PC-9 (cell line): ENCODE data around the gene CLSTN1. TPM values are rescaled to one million over a fixed set of nuclear protein-coding genes. Genes with fewer than 3 reads are reported as not detected.

Source experiments
- BruUV-seq: library from RNA; stranded (reverse); fragments of 400-500 nt; replicated peaks from 2 replicates; lab custom pipeline; 2021; lab: Mats Ljungman, UMichigan
- CTCF ChIA-PET: fragments of 300-600 bp; sonication (Branson Sonifier 250); formaldehyde crosslinking; loops from one replicate; lab custom pipeline; 2022; ENCODE audit warnings: antibody characterized with exemption; lab: Charles Lee
- POLR2A ChIA-PET: fragments of 300-600 bp; sonication (Branson Sonifier 250); formaldehyde crosslinking; loops from one replicate; lab custom pipeline; 2022; ENCODE audit warnings: antibody characterized with exemption; ENCODE audit not compliant: unreplicated experiment; lab: Charles Lee
- DNase-seq, 2 experiments: peaks; one replicate each; pipeline versions ENCODE4 v3.0.0 to v3.0.0-alpha.2; 2015 to 2022; ENCODE audit warnings: mixed read lengths in 1 of 2
- H2AFZ ChIP-seq: fragments of 200-600 bp; sonication (generic); 2 replicates; pipeline ENCODE4 v1.8.1; 2017; ENCODE audit warnings: antibody characterized with exemption
- H3F3A ChIP-seq: fragments of 200-600 bp; sonication (generic); 2 replicates; pipeline ENCODE4 v1.8.1; 2017; ENCODE audit warnings: antibody characterized with exemption, mild to moderate bottlenecking, low read depth; ENCODE audit not compliant: insufficient read depth
- H3K27ac ChIP-seq: fragments of 200-600 bp; sonication (generic); 2 replicates; pipeline ENCODE4 v1.6.1; 2016; ENCODE audit warnings: mixed run types
- H3K27me3 ChIP-seq: fragments of 200-600 bp; sonication (generic); 2 replicates; pipeline ENCODE4 v1.6.1; 2016; ENCODE audit warnings: low read depth, mixed run types; ENCODE audit not compliant: insufficient read depth
- H3K36me3 ChIP-seq: fragments of 200-600 bp; sonication (generic); 2 replicates; pipeline ENCODE4 v1.6.1; 2016; ENCODE audit warnings: low read depth, mixed run types
- H3K4me1 ChIP-seq: fragments of 200-600 bp; sonication (generic); replicated peaks from 2 replicates; pipeline ENCODE4 v1.6.1; 2016; ENCODE audit warnings: mixed run types; ENCODE audit not compliant: insufficient read depth
- H3K4me2 ChIP-seq: fragments of 200-600 bp; sonication (generic); 2 replicates; pipeline ENCODE4 v1.6.1; 2017; ENCODE audit warnings: mixed run types
- H3K4me3 ChIP-seq: fragments of 200-600 bp; sonication (generic); 2 replicates; pipeline ENCODE4 v1.6.1; 2016; ENCODE audit warnings: mixed run types
- H3K79me2 ChIP-seq: fragments of 200-600 bp; sonication (generic); 2 replicates; pipeline ENCODE4 v1.6.1; 2017; ENCODE audit warnings: low read depth, mixed run types
- H3K9me2 ChIP-seq: fragments of 200-600 bp; sonication (generic); 2 replicates; pipeline ENCODE4 v1.8.1; 2017; ENCODE audit warnings: mild to moderate bottlenecking; ENCODE audit not compliant: insufficient read depth
- H3K9me3 ChIP-seq: fragments of 200-600 bp; sonication (generic); 2 replicates; pipeline ENCODE4 v1.8.1; 2016; ENCODE audit warnings: low read depth; ENCODE audit not compliant: insufficient read depth
- H4K20me1 ChIP-seq: fragments of 200-600 bp; sonication (generic); 2 replicates; pipeline ENCODE4 v1.8.1; 2017; ENCODE audit not compliant: insufficient read depth
- CTCF ChIP-seq: fragments of 200-600 bp; sonication (generic); conservative IDR thresholded peaks from 2 replicates; pipeline ENCODE4 v1.6.1; 2017; ENCODE audit warnings: mixed run types, antibody characterized with exemption, mild to moderate bottlenecking, moderate library complexity
- EZH2 ChIP-seq: fragments of 200-600 bp; sonication (generic); IDR thresholded peaks from 2 replicates; pipeline ENCODE4 v1.8.0; 2017; ENCODE audit warnings: antibody characterized with exemption, low read depth
- intact Hi-C: fragments of 100-400 bp; cut with micrococcal nuclease; formaldehyde crosslinking; loops from one replicate; pipeline ENCODE4 v1.10.0; 2022; ENCODE audit not compliant: unreplicated experiment
- total RNA-seq: library from RNA; stranded (reverse); gene quantifications from 2 replicates; pipeline ENCODE4 v1.2.3, GENCODE V29; 2021

CLSTN1 gene
- total RNA-seq, 1 experiment from 2014 or later = 140 TPM

GRCh38 chr1:9849691-9850441, 26.1 kb upstream of the CLSTN1 start:
- Histone ChIP-seq H3K27ac (no peak overlapping the region), H3K4me1 (no peaks in the 10 kb centered on the region), H3K79me2 (no peaks in the 10 kb centered on the region), H2AFZ (no peak overlapping the region), H3F3A (no peaks in the 10 kb centered on the region), H3K4me2 (no peak overlapping the region), H3K4me3 (no peak overlapping the region), H4K20me1 (no peaks in the 10 kb centered on the region), H3K36me3 (no peaks in the 10 kb centered on the region), H3K27me3 (no peaks in the 10 kb centered on the region), H3K9me3 (no peaks in the 10 kb centered on the region), H3K9me2 (no peaks in the 10 kb centered on the region)
- POLR2A ChIA-PET = no interaction called here
- no peak for DNase-seq
- intact Hi-C loops = no loop called here
- no peak for TF ChIP-seq CTCF
- no peak for TF ChIP-seq EZH2
- BruUV-seq = no TSS peak
- CTCF ChIA-PET = interaction anchor here (0.6 kb wide), 2 partner anchors 224 to 302 kb away, joined by 3 read pairs; no protein-coding TSS in a partner anchor

- no peaks in the 10 kb centered on the region for H3K9me2 ChIP-seq
Observed at GRCh38 chr1:9848022-9848421, 24.3 kb upstream of the CLSTN1 start.

GRCh38 chr1:9847269-9847668, 23.5 kb upstream of the CLSTN1 start:
- H3K9me2 ChIP-seq = no peaks in the 10 kb centered on the region
- no peaks in the 10 kb centered on the region for H3K27me3 ChIP-seq
- CTCF ChIA-PET = no interaction called here
- H2AFZ ChIP-seq = no peak overlapping the region
- H3K79me2 ChIP-seq = no peaks in the 10 kb centered on the region
- no peaks in the 10 kb centered on the region for H3F3A ChIP-seq
- no peaks in the 10 kb centered on the region for H3K36me3 ChIP-seq
- H3K4me3 ChIP-seq = no peak overlapping the region
- no peak overlapping the region for H3K27ac ChIP-seq
- intact Hi-C loops = no loop called here
- no TSS peak for BruUV-seq
- H3K4me1 ChIP-seq = peaks cover 16% of the 10 kb centered on the region
- DNase-seq = no peak
- POLR2A ChIA-PET = no interaction called here
- TF ChIP-seq CTCF = no peak
- TF ChIP-seq EZH2 = no peak
- no peaks in the 10 kb centered on the region for H3K9me3 ChIP-seq
- no peaks in the 10 kb centered on the region for H4K20me1 ChIP-seq
- no peak overlapping the region for H3K4me2 ChIP-seq

More at GRCh38 chr1:9848022-9848421, 24.3 kb upstream of the CLSTN1 start:
- Histone ChIP-seq H4K20me1 (no peaks in the 10 kb centered on the region), H3K27me3 (no peaks in the 10 kb centered on the region), H3K4me2 (no peak overlapping the region), H3K4me3 (no peak overlapping the region), H3K9me3 (no peaks in the 10 kb centered on the region), H2AFZ (no peak overlapping the region), H3K79me2 (no peaks in the 10 kb centered on the region), H3K27ac (no peak overlapping the region), H3K4me1 (peaks cover 13% of the 10 kb centered on the region), H3K36me3 (no peaks in the 10 kb centered on the region), H3F3A (no peaks in the 10 kb centered on the region)
- intact Hi-C loops = no loop called here
- TF ChIP-seq CTCF = no peak
- DNase-seq = no peak
- no TSS peak for BruUV-seq
- POLR2A ChIA-PET = no interaction called here
- CTCF ChIA-PET = no interaction called here
